ENCODE measurements around the gene AUNIP.

Gene AUNIP

DNA sequence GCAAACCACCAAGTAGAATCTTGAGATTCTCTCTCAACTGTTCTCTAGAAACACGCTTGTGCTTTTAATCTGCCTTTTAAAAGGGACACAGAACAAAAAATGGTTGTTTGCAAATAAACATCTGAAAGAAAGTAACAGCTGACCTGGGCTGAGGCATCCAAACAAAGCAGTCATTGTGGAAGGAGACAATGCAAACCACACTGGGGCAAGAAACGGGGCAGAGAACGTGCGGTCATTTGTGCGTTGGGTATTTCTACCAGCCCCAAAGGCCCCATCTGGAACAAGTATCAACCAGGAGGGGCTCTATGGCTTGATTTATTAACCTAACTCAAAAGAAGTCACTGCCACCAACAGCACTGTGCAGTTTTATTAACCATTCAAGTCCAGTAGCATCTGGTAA is 41.0 kb upstream of the AUNIP start:
- 33 to 50% methylated on average over 5 of the region's 5 CpGs for whole genome bisulfite sequencing, 2 experiments
- Histone ChIP-seq H3K27me3 (ENCODE audit: control insufficient read depth, insufficient read depth, low read length, poor library complexity, severe bottlenecking) (no peaks in the 10 kb centered on the region), H3K4me3 (ENCODE audit: insufficient read depth, low read depth, low read length) (no peak overlapping the region), H3K36me3 (ENCODE audit: control insufficient read depth, insufficient read depth, low read length) (peaks cover 65% of the 10 kb centered on the region), H3K9me3 (ENCODE audit: control insufficient read depth, low read length) (no peaks in the 10 kb centered on the region), H3K4me1 (ENCODE audit: control insufficient read depth, insufficient read depth, low read length) (peaks cover 52% of the 10 kb centered on the region), H3K27ac (ENCODE audit: insufficient read depth, low read depth, low read length, poor library complexity, severe bottlenecking) (peak overlapping the region; percentile 36)

- Histone ChIP-seq H3K4me3 (ENCODE audit: insufficient read depth, low read depth, low read length) (no peak overlapping the region), H3K27ac (ENCODE audit: insufficient read depth, low read depth, low read length, poor library complexity, severe bottlenecking) (no peak overlapping the region), H3K4me1 (ENCODE audit: control insufficient read depth, insufficient read depth, low read length) (peaks cover 52% of the 10 kb centered on the region), H3K27me3 (ENCODE audit: control insufficient read depth, insufficient read depth, low read length, poor library complexity, severe bottlenecking) (no peaks in the 10 kb centered on the region), H3K9me3 (ENCODE audit: control insufficient read depth, low read length) (no peaks in the 10 kb centered on the region), H3K36me3 (ENCODE audit: control insufficient read depth, insufficient read depth, low read length) (peaks cover 65% of the 10 kb centered on the region)
- 93 to 94% methylated on average over 6 of the region's 6 CpGs for WGBS, 2 experiments
These were observed 40.5 kb upstream of the AUNIP start for GRCh38 chr1:25899792-25900191.

DNA sequence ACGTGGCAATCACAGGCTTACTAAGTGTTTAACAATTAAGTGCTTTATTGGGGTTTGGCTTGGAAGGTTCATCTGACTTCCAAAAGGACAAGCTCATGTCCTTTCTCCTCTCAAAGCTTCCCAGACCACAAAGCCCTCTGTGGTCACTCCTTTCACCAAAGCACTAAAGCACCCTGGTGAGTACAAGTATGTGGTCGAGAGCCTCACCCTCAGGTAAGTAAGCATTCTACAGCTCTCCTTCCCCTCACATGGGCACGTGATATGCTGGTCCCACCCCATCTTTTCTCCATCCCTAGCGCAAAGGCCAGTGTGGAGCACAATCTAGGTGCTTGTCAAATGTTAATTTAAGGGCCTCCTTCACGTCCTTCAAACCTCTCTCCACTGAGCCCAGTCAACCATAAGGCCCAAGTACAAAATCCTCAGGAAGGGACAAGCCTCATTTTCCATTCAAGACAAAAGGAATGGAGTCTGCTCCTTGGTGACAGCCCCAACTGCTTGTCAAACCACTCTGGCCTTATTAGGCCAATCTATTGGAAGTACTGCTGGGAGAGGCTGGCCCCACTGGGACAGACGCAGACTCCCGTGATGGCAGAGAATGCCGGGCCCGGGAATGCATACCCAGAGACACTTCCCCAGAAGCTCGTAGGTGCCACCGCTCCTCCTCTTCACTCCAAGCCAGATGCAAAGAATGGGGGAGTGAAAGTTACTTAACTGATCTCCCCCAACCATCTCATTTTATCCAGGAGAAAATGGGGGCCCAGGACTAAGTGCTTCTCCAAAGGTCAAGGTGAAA is 39.2 kb upstream of the AUNIP start:
- no peaks in the 10 kb centered on the region for H3K27me3 ChIP-seq (ENCODE audit: control insufficient read depth, insufficient read depth, low read length, poor library complexity, severe bottlenecking)
- no peaks in the 10 kb centered on the region for H3K9me3 ChIP-seq (ENCODE audit: control insufficient read depth, low read length)
- H3K27ac ChIP-seq (ENCODE audit: insufficient read depth, low read depth, low read length, poor library complexity, severe bottlenecking): peak overlapping the region; percentile 42
- no peak overlapping the region for H3K4me3 ChIP-seq (ENCODE audit: insufficient read depth, low read depth, low read length)
- H3K4me1 ChIP-seq (ENCODE audit: control insufficient read depth, insufficient read depth, low read length): peaks cover 43% of the 10 kb centered on the region
- peaks cover 60% of the 10 kb centered on the region for H3K36me3 ChIP-seq (ENCODE audit: control insufficient read depth, insufficient read depth, low read length)
- WGBS, 2 experiments: 88 to 92% methylated on average over 11 of the region's 11 CpGs

GRCh38 chr1:25897754-25898153 is 38.5 kb upstream of the AUNIP start:
- Histone ChIP-seq H3K4me3 (ENCODE audit: insufficient read depth, low read depth, low read length) (no peak overlapping the region), H3K9me3 (ENCODE audit: control insufficient read depth, low read length) (no peaks in the 10 kb centered on the region), H3K36me3 (ENCODE audit: control insufficient read depth, insufficient read depth, low read length) (peaks cover 53% of the 10 kb centered on the region), H3K27ac (ENCODE audit: insufficient read depth, low read depth, low read length, poor library complexity, severe bottlenecking) (peak overlapping the region; percentile 2), H3K4me1 (ENCODE audit: control insufficient read depth, insufficient read depth, low read length) (peaks cover 42% of the 10 kb centered on the region), H3K27me3 (ENCODE audit: control insufficient read depth, insufficient read depth, low read length, poor library complexity, severe bottlenecking) (no peaks in the 10 kb centered on the region)
- WGBS, 2 experiments: 91% methylated on average over 5 of the region's 5 CpGs

DNA sequence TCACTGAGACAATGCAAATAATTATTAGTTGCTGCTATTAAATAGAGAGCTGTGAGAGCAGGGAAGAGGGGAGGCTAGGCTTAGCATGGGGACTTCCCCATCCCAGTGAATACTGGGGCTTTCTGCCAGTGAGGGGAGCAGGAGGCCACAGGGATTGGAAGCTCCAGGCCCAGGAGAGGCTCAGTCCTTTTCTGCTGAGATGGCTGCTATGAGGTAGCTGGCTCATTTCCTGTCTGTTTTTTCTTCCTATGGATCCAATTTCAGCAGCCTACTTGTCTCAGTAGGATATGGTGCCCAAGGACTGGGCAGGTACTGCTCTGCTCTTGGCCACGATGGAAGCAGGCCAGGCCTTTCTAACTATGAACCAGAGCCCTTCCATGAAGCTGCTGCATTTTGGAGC is 37.0 kb upstream of the AUNIP start:
- Histone ChIP-seq H3K4me1 (ENCODE audit: control insufficient read depth, insufficient read depth, low read length) (peaks cover 51% of the 10 kb centered on the region), H3K27ac (ENCODE audit: insufficient read depth, low read depth, low read length, poor library complexity, severe bottlenecking) (peak overlapping the region; percentile 71), H3K9me3 (ENCODE audit: control insufficient read depth, low read length) (no peaks in the 10 kb centered on the region), H3K36me3 (ENCODE audit: control insufficient read depth, insufficient read depth, low read length) (peaks cover 40% of the 10 kb centered on the region), H3K27me3 (ENCODE audit: control insufficient read depth, insufficient read depth, low read length, poor library complexity, severe bottlenecking) (no peaks in the 10 kb centered on the region), H3K4me3 (ENCODE audit: insufficient read depth, low read depth, low read length) (no peak overlapping the region)
- WGBS, 2 experiments: 87 to 96% methylated on average over 1 of the region's 1 CpG

GRCh38 chr1:25895365-25895990 is 36.2 kb upstream of the AUNIP start:
- H3K9me3 ChIP-seq (ENCODE audit: control insufficient read depth, low read length): no peaks in the 10 kb centered on the region
- 25 to 26% methylated on average over 12 of the region's 12 CpGs for WGBS, 2 experiments
- no peak overlapping the region for H3K4me3 ChIP-seq (ENCODE audit: insufficient read depth, low read depth, low read length)
- H3K4me1 ChIP-seq (ENCODE audit: control insufficient read depth, insufficient read depth, low read length): peaks cover 47% of the 10 kb centered on the region
- no peaks in the 10 kb centered on the region for H3K27me3 ChIP-seq (ENCODE audit: control insufficient read depth, insufficient read depth, low read length, poor library complexity, severe bottlenecking)
- H3K36me3 ChIP-seq (ENCODE audit: control insufficient read depth, insufficient read depth, low read length): peaks cover 32% of the 10 kb centered on the region
- peak overlapping the region; percentile 71 for H3K27ac ChIP-seq (ENCODE audit: insufficient read depth, low read depth, low read length, poor library complexity, severe bottlenecking)

DNA sequence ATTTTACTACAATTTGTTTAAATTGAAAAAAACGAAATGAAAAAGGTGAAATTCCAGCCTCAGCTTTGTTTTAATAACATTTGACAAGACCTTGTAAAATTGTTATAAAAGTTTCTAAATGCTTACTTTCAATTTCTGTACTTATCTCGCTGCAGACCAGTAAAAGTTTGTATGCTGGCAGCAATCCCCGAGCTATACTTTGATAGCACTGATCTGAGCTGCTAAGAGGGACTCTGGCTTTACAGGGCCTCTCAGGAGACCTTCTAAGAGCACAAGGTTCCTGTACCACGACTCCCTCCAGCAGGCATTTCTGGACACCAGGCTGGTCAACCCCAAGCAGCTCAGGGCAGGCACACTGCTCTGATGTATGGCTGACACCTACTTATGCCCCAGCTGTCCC is 33.9 kb upstream of the AUNIP start:
- H3K27ac ChIP-seq (ENCODE audit: insufficient read depth, low read depth, low read length, poor library complexity, severe bottlenecking): no peak overlapping the region
- H3K4me3 ChIP-seq (ENCODE audit: insufficient read depth, low read depth, low read length): no peak overlapping the region
- no peaks in the 10 kb centered on the region for H3K9me3 ChIP-seq (ENCODE audit: control insufficient read depth, low read length)
- 91 to 93% methylated on average over 3 of the region's 4 CpGs for WGBS, 2 experiments
- H3K36me3 ChIP-seq (ENCODE audit: control insufficient read depth, insufficient read depth, low read length): peaks cover 14% of the 10 kb centered on the region
- H3K4me1 ChIP-seq (ENCODE audit: control insufficient read depth, insufficient read depth, low read length): peaks cover 36% of the 10 kb centered on the region
- H3K27me3 ChIP-seq (ENCODE audit: control insufficient read depth, insufficient read depth, low read length, poor library complexity, severe bottlenecking): no peaks in the 10 kb centered on the region

- no peak overlapping the region for H3K27ac ChIP-seq (ENCODE audit: insufficient read depth, low read depth, low read length, poor library complexity, severe bottlenecking)
- H3K4me3 ChIP-seq (ENCODE audit: insufficient read depth, low read depth, low read length): no peak overlapping the region
- H3K9me3 ChIP-seq (ENCODE audit: control insufficient read depth, low read length): no peaks in the 10 kb centered on the region
- WGBS, 2 experiments: 84 to 89% methylated on average over 5 of the region's 5 CpGs
- H3K36me3 ChIP-seq (ENCODE audit: control insufficient read depth, insufficient read depth, low read length): peaks cover 6% of the 10 kb centered on the region
- no peaks in the 10 kb centered on the region for H3K27me3 ChIP-seq (ENCODE audit: control insufficient read depth, insufficient read depth, low read length, poor library complexity, severe bottlenecking)
- H3K4me1 ChIP-seq (ENCODE audit: control insufficient read depth, insufficient read depth, low read length): peaks cover 36% of the 10 kb centered on the region
These were observed 32.3 kb upstream of the AUNIP start for GRCh38 chr1:25891606-25892005.

- peaks cover 6% of the 10 kb centered on the region for H3K36me3 ChIP-seq (ENCODE audit: control insufficient read depth, insufficient read depth, low read length)
- no peak overlapping the region for H3K4me3 ChIP-seq (ENCODE audit: insufficient read depth, low read depth, low read length)
- no peaks in the 10 kb centered on the region for H3K9me3 ChIP-seq (ENCODE audit: control insufficient read depth, low read length)
- H3K27ac ChIP-seq (ENCODE audit: insufficient read depth, low read depth, low read length, poor library complexity, severe bottlenecking): no peak overlapping the region
- no peaks in the 10 kb centered on the region for H3K27me3 ChIP-seq (ENCODE audit: control insufficient read depth, insufficient read depth, low read length, poor library complexity, severe bottlenecking)
- WGBS, 2 experiments: 90 to 97% methylated on average over 10 of the region's 10 CpGs
- peaks cover 29% of the 10 kb centered on the region for H3K4me1 ChIP-seq (ENCODE audit: control insufficient read depth, insufficient read depth, low read length)
These were observed 31.2 kb upstream of the AUNIP start for GRCh38 chr1:25890239-25891034.

DNA sequence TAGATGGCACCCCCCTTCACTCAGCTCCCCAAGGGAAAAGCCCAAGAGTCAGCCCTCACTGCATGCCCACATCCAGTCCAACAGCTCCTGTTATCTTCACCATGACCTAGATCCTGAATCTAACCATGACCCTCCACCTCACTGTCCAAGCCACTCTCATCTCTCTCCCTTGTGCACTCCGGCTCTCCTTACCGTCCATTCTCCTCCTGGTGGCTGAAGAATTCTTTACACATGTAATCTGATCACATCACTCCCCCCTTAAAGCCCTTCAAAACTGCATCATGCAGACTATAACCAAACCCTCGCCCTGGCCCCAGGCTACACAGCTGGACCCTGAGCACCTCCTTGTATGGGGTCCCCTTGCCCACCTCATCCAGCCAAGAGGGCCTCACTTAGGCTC is 30.2 kb upstream of the AUNIP start:
- H3K4me3 ChIP-seq (ENCODE audit: insufficient read depth, low read depth, low read length): no peak overlapping the region
- H3K27me3 ChIP-seq (ENCODE audit: control insufficient read depth, insufficient read depth, low read length, poor library complexity, severe bottlenecking): no peaks in the 10 kb centered on the region
- H3K9me3 ChIP-seq (ENCODE audit: control insufficient read depth, low read length): no peaks in the 10 kb centered on the region
- H3K4me1 ChIP-seq (ENCODE audit: control insufficient read depth, insufficient read depth, low read length): peaks cover 29% of the 10 kb centered on the region
- peaks cover 8% of the 10 kb centered on the region for H3K36me3 ChIP-seq (ENCODE audit: control insufficient read depth, insufficient read depth, low read length)
- no peak overlapping the region for H3K27ac ChIP-seq (ENCODE audit: insufficient read depth, low read depth, low read length, poor library complexity, severe bottlenecking)
- WGBS, 2 experiments: 77 to 80% methylated on average over 3 of the region's 3 CpGs

All from ectodermal cell (in vitro differentiated cells).